Measurements from ENCODE around the gene IPPK. TPM values are rescaled to one million over a fixed set of nuclear protein-coding genes. Genes with fewer than 3 reads are reported as not detected.
A peak's percentile ranks its signal among the peaks of the same experiment; 100 is the strongest.

The IPPK gene
- total RNA-seq, 4 donors from 2014 or later, result 49.2 to 71.5 (median 54.4) TPM

- intact Hi-C loops (cut with DNase I; ENCODE audit: low total_unique reads), result no loop called here
Measured at GRCh38 chr9:92611621-92612285, 58.2 kb downstream of the IPPK start.

GRCh38 chr9:92610470-92611420 is 59.2 kb downstream of the IPPK start:
- H3K4me3 ChIP-seq (ENCODE audit: low read depth, poor library complexity, severe bottlenecking), result no peak overlapping the region
- peak in 1 of 2 donors; percentile 82 for DNase-seq (ENCODE audit: low spot score in 2 of 2)
- 86 to 87% methylated on average over 31 to 32 of the region's 32 CpGs for WGBS, 2 donors
- intact Hi-C loops (cut with DNase I; ENCODE audit: low total_unique reads), result no loop called here
- TF ChIP-seq CTCF (IDR thresholded peaks at IDR 0.05) (no peak), POLR2A (IDR thresholded peaks at IDR 0.05) (no peak)

More at GRCh38 chr9:92611621-92612285, 58.2 kb downstream of the IPPK start:
- peak; percentile 49 to 85 for DNase-seq (ENCODE audit: low spot score in 2 of 2)
- WGBS, 2 donors, result 49 to 55% methylated on average over 10 of the region's 10 CpGs
- H3K4me3 ChIP-seq (ENCODE audit: low read depth, poor library complexity, severe bottlenecking), result no peak overlapping the region
- no peak for TF ChIP-seq CTCF (IDR thresholded peaks at IDR 0.05)

GRCh38 chr9:92608909-92609445 is 61.0 kb downstream of the IPPK start:
- intact Hi-C loops (cut with DNase I; ENCODE audit: low total_unique reads), result no loop called here
- H3K4me3 ChIP-seq (ENCODE audit: low read depth, poor library complexity, severe bottlenecking), result no peak overlapping the region
- peak; percentile 21 to 84 for DNase-seq (ENCODE audit: low spot score in 2 of 2)
- WGBS, 2 donors, result 35 to 37% methylated on average over 11 of the region's 11 CpGs
- TF ChIP-seq CTCF (IDR thresholded peaks at IDR 0.05) (no peak), POLR2A (IDR thresholded peaks at IDR 0.05) (no peak)

- DNase-seq (ENCODE audit: low spot score in 2 of 2), result no peak
- WGBS, 2 donors, result 53 to 54% methylated on average over 10 of the region's 10 CpGs
- H3K4me3 ChIP-seq (ENCODE audit: low read depth, poor library complexity, severe bottlenecking), result no peak overlapping the region
- intact Hi-C loops (cut with DNase I; ENCODE audit: low total_unique reads), result no loop called here
- TF ChIP-seq CTCF (IDR thresholded peaks at IDR 0.05), result no peak
- no peak for TF ChIP-seq POLR2A (IDR thresholded peaks at IDR 0.05)
Measured at GRCh38 chr9:92608241-92608908, 61.6 kb downstream of the IPPK start.

GRCh38 chr9:92607773-92608172 is 62.2 kb downstream of the IPPK start:
- intact Hi-C loops (cut with DNase I; ENCODE audit: low total_unique reads), result no loop called here
- WGBS, 2 donors, result 26 to 35% methylated on average over 4 of the region's 4 CpGs

More at GRCh38 chr9:92607773-92608172, 62.2 kb downstream of the IPPK start:
- no peak for TF ChIP-seq POLR2A (IDR thresholded peaks at IDR 0.05)
- no peak for TF ChIP-seq CTCF (IDR thresholded peaks at IDR 0.05)
- peak in 1 of 2 donors; percentile 81 for DNase-seq (ENCODE audit: low spot score in 2 of 2)
- H3K4me3 ChIP-seq (ENCODE audit: low read depth, poor library complexity, severe bottlenecking), result no peak overlapping the region

Data from lower leg skin (tissue), 4 donors.